Mucosa of rectum (tissue), 2 donors: Measurements from ENCODE around the gene ZSCAN5C.
"Not testable (repeated sequence)": the region's sequence is repeated elsewhere in the genome, so short reads cannot be mapped to it uniquely, and the experiment has no call there.

Experiments
- H3K27ac ChIP-seq, 2 donors: one replicate each; pipeline ENCODE4 v1.7.0; 2013; ENCODE audit warnings: inconsistent platforms in 2 of 2, low read depth in 2 of 2, low read length in 2 of 2
- H3K27me3 ChIP-seq, 2 donors: one replicate each; pipeline ENCODE4 v1.7.0; 2013; ENCODE audit warnings: low read length in 2 of 2; ENCODE audit not compliant: control insufficient read depth in 2 of 2, insufficient read depth in 2 of 2
- H3K36me3 ChIP-seq, 2 donors: one replicate each; pipeline ENCODE4 v1.7.0; 2013; ENCODE audit warnings: low read length in 2 of 2; ENCODE audit not compliant: control insufficient read depth in 2 of 2, insufficient read depth in 2 of 2
- H3K4me1 ChIP-seq, 2 donors: one replicate each; pipeline ENCODE4 v1.7.0; 2013; ENCODE audit warnings: low read length in 2 of 2, mild to moderate bottlenecking in 1 of 2; ENCODE audit not compliant: control insufficient read depth in 2 of 2, insufficient read depth in 2 of 2
- H3K4me3 ChIP-seq, 2 donors: one replicate each; pipeline ENCODE4 v1.7.0; 2013; ENCODE audit warnings: low read length in 2 of 2
- H3K9ac ChIP-seq, 2 donors: one replicate each; pipeline ENCODE4 v1.7.0; 2013; ENCODE audit warnings: low read length in 2 of 2, low read depth in 1 of 2, mild to moderate bottlenecking in 1 of 2
- H3K9me3 ChIP-seq, 2 donors: one replicate each; pipeline ENCODE4 v1.7.0; 2013; ENCODE audit warnings: low read length in 2 of 2; ENCODE audit not compliant: control insufficient read depth in 2 of 2
- donor health status: healthy.
- donor health status: Normal muscosa, but diverticular disease.

ZSCAN5C gene

GRCh38 chr19:56217039-56217949 is 15.2 kb downstream of the ZSCAN5C start:
- H3K36me3 ChIP-seq = no peaks in the 10 kb centered on the region
- H3K9ac ChIP-seq = no peak overlapping the region
- no peaks in the 10 kb centered on the region for H3K9me3 ChIP-seq
- peak overlapping the region in 1 of 2 donors; percentile 5 for H3K4me3 ChIP-seq
- H3K27ac ChIP-seq = no peak overlapping the region
- H3K4me1 ChIP-seq = no peaks in the 10 kb centered on the region
- H3K27me3 ChIP-seq = no peaks in the 10 kb centered on the region

DNA sequence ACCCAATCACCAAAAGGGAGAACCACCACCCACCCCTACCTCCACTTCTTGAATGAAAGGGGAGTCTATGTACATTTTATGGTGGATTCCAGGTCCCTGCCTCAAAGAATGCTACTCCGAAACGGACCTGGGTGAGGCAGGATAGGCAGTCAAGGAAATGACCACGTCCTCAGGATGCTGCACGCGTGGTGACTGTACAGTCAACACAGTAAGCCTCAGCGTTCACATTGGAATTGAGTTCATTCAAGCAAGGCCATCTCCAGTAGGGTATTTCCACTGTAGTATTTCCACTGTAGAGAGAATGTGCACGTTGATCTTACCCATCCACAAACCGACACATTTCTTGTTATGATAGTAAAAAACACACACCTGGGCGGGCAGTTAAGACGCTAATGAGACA is 16.9 kb downstream of the ZSCAN5C start:
- Histone ChIP-seq H3K27ac (no peak overlapping the region), H3K36me3 (no peaks in the 10 kb centered on the region), H3K9me3 (no peaks in the 10 kb centered on the region), H3K9ac (no peak overlapping the region), H3K4me1 (no peaks in the 10 kb centered on the region), H3K4me3 (no peak overlapping the region), H3K27me3 (no peaks in the 10 kb centered on the region)

- not testable (repeated sequence) for H3K27ac ChIP-seq, H3K36me3 ChIP-seq, H3K4me3 ChIP-seq, H3K9ac ChIP-seq, H3K27me3 ChIP-seq, H3K9me3 ChIP-seq, H3K4me1 ChIP-seq
These were observed 19.4 kb downstream of the ZSCAN5C start for GRCh38 chr19:56221442-56221841.

DNA sequence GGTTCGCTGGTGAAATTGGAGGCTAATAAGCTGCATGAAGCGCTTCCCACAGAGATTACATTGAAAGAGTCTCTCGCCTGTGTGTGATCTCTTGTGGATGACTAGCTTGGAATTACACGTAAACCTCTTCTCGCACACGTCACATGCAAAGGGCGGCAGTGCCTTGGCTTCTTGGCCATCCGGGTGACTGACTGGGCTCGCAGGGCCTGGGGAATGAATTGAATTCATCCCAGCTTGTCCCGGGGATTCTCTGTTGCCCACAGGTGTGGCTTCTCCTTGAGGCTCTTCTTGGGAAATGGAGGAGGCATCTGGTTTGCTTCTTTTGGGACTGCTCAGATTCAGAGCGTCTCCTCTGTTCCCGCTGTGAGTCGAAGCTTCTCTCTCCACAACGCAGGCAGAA is 19.8 kb downstream of the ZSCAN5C start:
- Histone ChIP-seq H3K27me3 (no peaks in the 10 kb centered on the region), H3K9me3 (no peaks in the 10 kb centered on the region), H3K4me3 (no peak overlapping the region), H3K36me3 (no peaks in the 10 kb centered on the region), H3K27ac (no peak overlapping the region), H3K9ac (no peak overlapping the region), H3K4me1 (no peaks in the 10 kb centered on the region)

DNA sequence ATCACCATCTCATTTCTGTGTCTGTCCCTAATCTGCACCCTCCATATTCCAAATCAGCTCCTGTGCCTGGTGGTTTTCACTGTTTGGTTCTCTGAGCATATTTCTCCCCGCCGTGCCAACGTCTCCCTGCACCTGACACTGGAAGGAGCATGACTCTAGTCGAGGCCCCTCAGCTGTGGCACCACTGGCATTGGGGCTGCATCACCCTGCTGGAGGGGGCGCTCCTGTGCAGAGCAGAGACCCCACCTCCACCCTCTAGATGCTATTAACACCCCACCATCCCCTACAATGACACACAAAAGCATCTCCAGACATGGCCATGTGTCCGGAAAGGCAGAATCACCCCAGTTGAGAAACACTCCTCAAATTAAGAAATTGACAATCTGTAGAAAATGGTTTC is 20.8 kb downstream of the ZSCAN5C start:
- no peaks in the 10 kb centered on the region for H3K36me3 ChIP-seq
- H3K27ac ChIP-seq = no peak overlapping the region
- no peaks in the 10 kb centered on the region for H3K27me3 ChIP-seq
- H3K4me1 ChIP-seq = no peaks in the 10 kb centered on the region
- H3K9me3 ChIP-seq = no peaks in the 10 kb centered on the region
- no peak overlapping the region for H3K4me3 ChIP-seq
- no peak overlapping the region for H3K9ac ChIP-seq

DNA sequence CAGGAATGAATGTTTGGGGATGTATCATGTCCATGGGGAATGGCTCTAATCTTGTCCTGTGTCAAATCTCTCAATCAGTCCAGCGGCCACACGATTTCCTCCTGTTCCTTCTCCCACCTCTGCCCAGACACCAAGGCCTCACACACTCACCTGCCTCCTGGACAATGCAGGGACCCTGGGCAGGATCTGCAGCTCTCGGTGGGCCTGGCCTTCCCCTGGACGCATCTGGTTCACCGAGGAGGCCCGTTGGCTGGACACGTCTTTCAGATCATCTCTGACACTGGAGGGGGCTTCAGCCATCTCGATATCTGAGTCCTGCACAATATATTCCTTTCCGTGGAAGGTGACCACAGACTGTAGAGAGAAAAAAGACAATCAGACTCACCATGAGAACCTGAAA is 21.4 kb downstream of the ZSCAN5C start:
- Histone ChIP-seq H3K27ac (no peak overlapping the region), H3K9me3 (no peaks in the 10 kb centered on the region), H3K36me3 (no peaks in the 10 kb centered on the region), H3K27me3 (no peaks in the 10 kb centered on the region), H3K9ac (no peak overlapping the region), H3K4me3 (no peak overlapping the region), H3K4me1 (no peaks in the 10 kb centered on the region)

- no peaks in the 10 kb centered on the region for H3K4me1 ChIP-seq
- H3K9ac ChIP-seq = no peak overlapping the region
- no peak overlapping the region for H3K27ac ChIP-seq
- no peak overlapping the region for H3K4me3 ChIP-seq
- no peaks in the 10 kb centered on the region for H3K27me3 ChIP-seq
- H3K36me3 ChIP-seq = no peaks in the 10 kb centered on the region
- no peaks in the 10 kb centered on the region for H3K9me3 ChIP-seq
These were observed 43.2 kb downstream of the ZSCAN5C start for GRCh38 chr19:56245121-56245740.

DNA sequence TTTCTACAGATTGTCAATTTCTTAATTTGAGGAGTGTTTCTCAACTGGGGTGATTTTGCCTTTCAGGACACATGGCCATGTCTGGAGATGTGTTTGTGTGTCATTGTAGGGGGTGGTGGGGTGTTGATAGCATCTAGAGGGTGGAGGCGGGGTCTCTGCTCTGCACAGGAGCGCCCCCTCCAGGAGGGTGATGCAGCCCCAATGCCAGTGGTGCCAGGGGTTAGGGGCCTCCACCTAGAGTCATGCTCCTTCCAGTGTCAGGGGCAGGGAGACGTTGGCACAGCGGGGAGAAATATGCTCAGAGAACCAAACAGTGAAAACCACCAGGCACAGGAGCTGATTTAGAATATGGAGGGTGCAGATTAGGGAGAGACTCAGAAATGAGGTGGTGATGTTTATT is 43.7 kb downstream of the ZSCAN5C start:
- not testable (repeated sequence) for H3K9me3 ChIP-seq, H3K36me3 ChIP-seq, H3K27me3 ChIP-seq, H3K4me1 ChIP-seq, H3K9ac ChIP-seq, H3K4me3 ChIP-seq, H3K27ac ChIP-seq

- H3K4me3 ChIP-seq, H3K36me3 ChIP-seq, H3K9ac ChIP-seq: not testable (repeated sequence)
These were observed 46.8 kb downstream of the ZSCAN5C start for GRCh38 chr19:56248736-56249338.

GRCh38 chr19:56252699-56253422 is 50.8 kb downstream of the ZSCAN5C start:
- no peak overlapping the region for H3K4me3 ChIP-seq
- H3K4me1 ChIP-seq = no peaks in the 10 kb centered on the region
- H3K9ac ChIP-seq = no peak overlapping the region
- H3K27ac ChIP-seq = no peak overlapping the region
- no peaks in the 10 kb centered on the region for H3K27me3 ChIP-seq
- H3K9me3 ChIP-seq = no peaks in the 10 kb centered on the region
- H3K36me3 ChIP-seq = no peaks in the 10 kb centered on the region

More at GRCh38 chr19:56248736-56249338, 46.8 kb downstream of the ZSCAN5C start:
- not testable (repeated sequence) for H3K9me3 ChIP-seq, H3K4me1 ChIP-seq, H3K27me3 ChIP-seq, H3K27ac ChIP-seq
